Stimulated activated CD8-positive, alpha-beta memory T cell treated with anti-CD3 and anti-CD28 coated beads, Interleukin-12 subunit alpha, Interleukin-12 subunit beta, amount 100 ng/mL, for 24 hours (primary cell): ENCODE results near the gene PARD3B.

Source experiments
- DNase-seq: peaks from one replicate; pipeline ENCODE4 v3.0.0-alpha.2; 2020; ENCODE audit errors: extremely low read depth

The PARD3B gene

DNA sequence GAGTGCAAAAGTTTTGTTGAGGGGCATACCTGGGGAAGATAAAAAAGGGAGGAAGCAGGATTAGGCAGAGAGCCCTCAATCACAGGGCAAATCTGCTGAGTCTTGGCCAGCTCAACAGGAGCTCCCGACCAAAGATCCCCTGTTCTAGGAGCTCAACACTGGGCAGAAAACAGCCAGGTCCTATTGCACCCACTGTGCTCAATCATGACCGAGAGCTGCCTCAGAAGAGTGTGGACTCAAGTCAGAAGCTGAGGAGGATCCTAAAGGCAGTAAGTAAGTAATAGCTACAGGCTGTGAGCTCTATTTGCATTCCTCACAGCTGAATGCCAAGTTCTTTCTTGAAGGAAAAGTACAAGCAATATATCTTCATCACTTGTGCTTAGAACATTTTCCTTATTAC is 802.6 kb downstream of the PARD3B start:
- DNase-seq = no peak

DNA sequence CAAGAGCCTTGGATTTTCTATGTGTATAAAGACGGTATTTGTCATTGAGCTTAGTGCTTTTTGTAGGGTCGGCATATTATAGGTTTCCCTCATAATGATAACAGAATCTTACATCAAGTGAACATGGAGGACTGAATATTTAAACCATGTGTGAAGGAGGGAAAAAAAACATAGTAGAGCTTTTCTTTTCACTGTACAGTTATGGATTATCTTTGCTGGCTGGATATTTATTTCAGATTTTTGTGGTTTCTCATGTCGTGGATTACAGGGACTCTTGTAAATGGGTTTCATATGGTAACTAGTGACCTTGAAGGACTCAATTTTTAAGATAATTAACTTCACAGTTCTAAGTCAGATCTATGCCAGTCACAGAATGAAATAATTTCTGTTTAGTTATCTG is 806.8 kb downstream of the PARD3B start:
- DNase-seq = no peak

DNA sequence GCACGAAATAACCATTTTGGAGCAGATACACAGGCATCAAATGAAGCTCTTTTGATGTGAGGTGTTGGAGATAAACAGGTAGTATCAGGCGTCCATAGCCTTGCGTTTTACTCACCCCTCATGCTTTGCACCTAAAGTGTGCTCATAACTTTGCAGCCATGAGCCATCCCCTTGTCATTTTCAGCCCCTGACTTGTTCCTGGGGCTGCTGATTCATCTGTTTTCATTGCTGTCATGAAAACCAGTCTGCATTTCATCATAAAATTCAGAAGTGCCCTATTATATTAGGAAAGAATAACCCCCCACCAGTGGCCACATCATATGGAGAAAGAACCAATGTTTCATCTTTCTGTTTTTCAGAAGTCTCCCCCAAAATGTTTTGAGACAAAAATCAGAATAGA is 807.3 kb downstream of the PARD3B start:
- no peak for DNase-seq

DNA sequence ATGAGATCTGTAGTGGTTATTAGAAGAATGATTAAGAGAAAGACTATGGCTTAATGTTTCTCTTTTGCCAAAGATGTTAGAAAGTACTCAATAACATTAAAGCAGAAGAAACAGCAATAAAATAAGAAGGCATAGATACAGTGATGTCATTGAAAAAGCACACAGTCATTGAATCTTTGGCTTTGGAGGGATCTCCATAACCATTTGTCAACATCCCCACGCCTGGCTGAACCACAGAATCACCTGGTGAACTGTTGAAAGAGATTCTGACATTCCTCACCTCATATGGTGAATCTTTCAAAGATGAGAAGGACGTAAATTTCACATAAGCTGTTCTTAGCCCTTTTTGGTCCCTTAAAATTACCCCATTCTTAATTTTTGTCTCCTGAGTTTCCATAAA is 812.5 kb downstream of the PARD3B start:
- no peak for DNase-seq

DNA sequence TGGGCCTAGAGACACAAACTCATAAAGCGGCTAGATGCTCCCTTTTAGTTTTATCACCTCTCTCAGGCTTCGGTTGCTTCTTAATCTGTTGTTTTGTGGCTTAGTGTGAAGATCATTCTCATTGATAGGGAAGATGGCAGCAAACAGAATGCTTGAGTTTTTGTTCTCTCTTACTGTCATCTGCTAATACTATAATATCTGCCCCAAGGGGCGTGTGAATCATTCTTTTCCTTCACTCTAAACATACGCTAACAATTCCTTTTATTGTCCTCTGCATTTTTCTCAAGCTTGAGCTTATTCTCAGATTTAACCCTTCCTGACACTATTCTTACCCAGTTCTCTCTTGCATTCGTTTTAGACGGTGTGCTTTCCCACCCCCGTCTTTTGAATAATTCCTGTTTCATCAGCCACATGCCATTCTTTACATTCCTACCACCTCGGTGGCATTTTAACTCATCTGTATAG is 813.1 kb downstream of the PARD3B start:
- DNase-seq = no peak

DNA sequence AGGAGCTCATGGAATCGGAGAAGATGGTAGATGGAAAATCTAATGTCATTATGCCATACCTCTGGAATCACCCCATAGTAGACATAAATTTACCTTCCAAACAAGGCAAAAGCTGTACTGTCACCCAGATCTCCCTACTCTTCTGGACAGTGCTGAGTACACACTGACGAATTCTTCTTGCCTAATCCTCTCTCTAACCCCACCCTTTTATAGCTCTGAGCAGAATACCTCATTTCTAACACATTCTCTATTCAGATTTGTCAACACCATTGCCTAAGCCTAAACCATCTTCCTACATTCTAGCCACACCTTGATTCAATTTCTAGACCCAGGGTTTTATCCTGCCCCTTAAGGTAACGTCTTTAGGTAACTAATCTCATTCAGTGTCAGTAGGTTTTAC is 816.0 kb downstream of the PARD3B start:
- DNase-seq = no peak

GRCh38 chr2:205361970-205362369 is 816.7 kb downstream of the PARD3B start:
- no peak for DNase-seq

DNA sequence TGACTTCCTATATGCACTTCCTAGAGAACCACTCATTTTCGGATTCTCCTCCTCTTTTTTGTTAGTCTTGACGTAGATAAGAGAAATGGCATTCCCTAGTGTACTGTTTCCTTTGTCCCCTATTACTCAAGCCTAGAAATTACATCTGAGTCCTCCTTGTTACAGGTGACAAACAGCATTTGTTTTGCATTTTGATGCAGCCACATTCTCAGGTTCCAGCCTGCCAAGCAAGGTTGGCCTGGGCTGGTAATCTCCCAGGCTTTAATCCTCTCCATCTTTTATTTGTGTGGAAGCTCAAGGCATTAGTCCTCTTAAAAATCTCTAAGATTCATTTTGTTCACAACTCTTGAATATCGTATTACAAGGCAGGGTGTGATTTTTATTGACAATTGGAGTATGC is 819.0 kb downstream of the PARD3B start:
- DNase-seq = no peak

- no peak for DNase-seq
Observed at GRCh38 chr2:205366336-205367060, 821.2 kb downstream of the PARD3B start.

GRCh38 chr2:205367331-205367935 is 822.2 kb downstream of the PARD3B start:
- no peak for DNase-seq

DNA sequence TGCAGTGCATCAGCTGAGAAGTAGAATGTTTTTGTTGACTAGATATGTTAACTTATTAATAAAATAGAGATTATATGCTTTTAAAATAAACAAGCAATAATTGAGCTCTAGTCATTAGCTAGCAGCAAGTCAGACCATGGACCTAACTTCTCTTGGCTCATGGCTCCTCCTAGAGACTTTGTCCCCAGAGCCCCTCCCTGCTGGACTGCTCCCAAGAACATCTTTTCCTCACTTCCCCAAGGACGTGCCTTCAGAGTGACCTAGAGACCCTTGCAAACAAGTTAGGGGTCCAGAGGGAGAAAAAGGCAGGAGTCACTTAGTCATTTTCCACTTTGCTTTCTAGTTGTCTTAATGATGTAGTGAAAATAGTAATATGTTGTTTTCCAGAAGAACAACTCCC is 824.5 kb downstream of the PARD3B start:
- DNase-seq = no peak

DNA sequence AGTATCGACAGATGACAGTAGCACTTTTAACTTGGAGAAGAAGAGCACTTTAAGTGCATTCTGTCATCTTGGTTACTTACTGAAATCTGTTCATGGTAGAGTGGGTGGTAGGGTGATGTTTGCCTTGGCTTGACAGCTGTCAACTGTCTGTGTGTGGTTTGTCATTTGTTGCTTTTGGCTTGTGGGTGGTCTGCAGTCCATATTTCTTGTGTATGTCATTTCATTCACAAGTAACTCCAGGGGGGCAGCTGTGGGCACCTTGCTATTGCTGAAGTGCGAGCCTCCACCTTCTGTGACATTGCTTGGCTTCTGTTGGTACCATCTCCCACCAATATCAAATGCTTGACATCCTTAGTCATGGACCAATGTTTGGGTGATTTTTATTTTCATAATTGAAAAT is 825.5 kb downstream of the PARD3B start:
- DNase-seq = no peak

DNA sequence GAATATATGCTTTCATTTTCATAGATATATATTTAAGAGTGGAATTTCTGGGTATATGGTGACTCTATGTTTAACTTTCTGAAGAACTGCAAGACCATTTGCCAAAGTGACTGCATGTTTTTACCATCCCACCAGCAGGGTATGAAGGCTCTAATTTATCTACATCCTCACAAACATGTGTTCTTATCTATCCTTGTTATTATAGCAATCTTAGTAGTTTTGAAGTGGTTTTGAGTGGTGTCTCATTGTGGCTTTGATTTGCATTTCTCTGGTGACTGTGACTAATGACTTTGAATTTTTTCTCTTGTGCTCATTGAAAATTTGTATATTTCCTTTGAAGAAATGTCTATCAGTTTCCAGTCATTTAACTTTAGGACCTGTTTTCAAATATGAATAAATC is 826.9 kb downstream of the PARD3B start:
- DNase-seq = no peak

GRCh38 chr2:205375461-205376448 is 830.5 kb downstream of the PARD3B start:
- no peak for DNase-seq

- no peak for DNase-seq
Observed at GRCh38 chr2:205377324-205377723, 832.0 kb downstream of the PARD3B start.

DNA sequence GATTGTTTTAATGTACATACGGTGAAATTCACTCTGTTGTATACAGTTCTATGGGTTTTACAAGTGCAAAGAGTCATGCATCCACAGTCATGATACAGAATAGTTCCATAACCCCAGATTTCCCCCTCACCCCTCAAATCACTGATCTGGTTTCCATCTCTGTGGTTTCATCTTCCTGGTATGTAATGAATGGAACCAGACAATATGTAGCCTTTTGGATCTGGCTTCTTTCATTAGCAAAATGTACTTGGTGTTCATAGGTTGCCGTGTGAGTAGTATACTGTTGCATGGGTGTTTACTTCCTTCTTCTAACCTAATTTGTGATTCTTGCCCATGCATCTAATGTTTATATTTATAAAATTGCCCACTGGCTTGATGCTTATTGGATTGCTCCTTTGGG is 838.3 kb downstream of the PARD3B start:
- DNase-seq = no peak

DNA sequence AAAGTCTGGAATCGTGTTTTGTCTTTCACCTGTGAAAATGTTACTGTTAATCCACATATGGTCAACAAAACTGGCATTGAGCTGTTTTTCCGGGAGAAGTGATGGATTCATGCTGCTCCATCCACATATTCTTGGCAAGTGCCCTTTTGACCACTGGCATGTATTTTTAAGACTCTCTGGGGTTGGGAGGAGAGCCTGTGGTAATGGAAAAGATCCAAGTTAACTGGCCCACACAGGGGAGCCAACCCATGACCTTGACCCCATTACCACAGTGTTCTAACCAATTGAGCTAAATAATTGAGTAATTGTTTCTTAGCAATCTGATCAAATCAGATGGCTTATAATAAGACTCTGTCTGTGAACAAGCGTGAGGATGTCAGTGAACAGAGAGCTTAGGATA is 840.8 kb downstream of the PARD3B start:
- DNase-seq = no peak

- DNase-seq = no peak
Observed at GRCh38 chr2:205387350-205388055, 842.2 kb downstream of the PARD3B start.

DNA sequence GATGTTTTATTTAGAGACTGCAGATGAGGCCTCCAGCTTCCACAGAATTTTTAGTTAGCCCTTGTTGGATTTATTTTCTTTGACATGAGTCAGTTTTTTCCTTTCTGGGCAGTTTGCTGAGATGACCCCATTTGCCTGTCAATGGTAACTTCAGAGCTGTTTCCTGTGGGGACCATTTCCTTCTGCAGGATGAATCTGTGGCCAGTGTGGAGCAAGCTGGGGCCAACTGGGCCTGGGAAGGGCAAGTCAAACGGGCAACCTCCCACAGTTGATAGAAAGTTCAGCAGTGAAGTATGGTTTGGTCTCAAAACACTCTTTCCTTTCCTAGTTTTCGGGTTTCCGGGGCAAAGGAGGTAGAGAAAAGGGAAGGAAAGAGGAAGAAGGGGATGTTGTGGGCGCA is 845.6 kb downstream of the PARD3B start:
- DNase-seq = no peak

- DNase-seq = no peak
Observed at GRCh38 chr2:205401511-205401910, 856.2 kb downstream of the PARD3B start.

GRCh38 chr2:205402011-205402410 is 856.7 kb downstream of the PARD3B start:
- no peak for DNase-seq
